SU-DHL-6 (cell line): ENCODE results near the gene GHR.

Experiments
- H2AFZ ChIP-seq: fragments of 200-600 bp; sonication (generic); 2 replicates; pipeline ENCODE4 v1.6.1; 2014; ENCODE audit warnings: low read depth, mild to moderate bottlenecking, moderate library complexity, mixed read lengths, antibody characterized with exemption, low read length; ENCODE audit not compliant: severe bottlenecking
- H3F3A ChIP-seq: fragments of 200-600 bp; shearing (Covaris generic); 2 replicates; pipeline ENCODE4 v1.6.0; 2016; ENCODE audit warnings: antibody characterized with exemption, mild to moderate bottlenecking; ENCODE audit not compliant: insufficient read depth
- H3K27ac ChIP-seq: fragments of 200-600 bp; sonication (generic); 2 replicates; pipeline ENCODE4 v1.5.1; 2016; ENCODE audit warnings: low read depth, mild to moderate bottlenecking, low read length, moderate library complexity, mixed read lengths
- H3K27me3 ChIP-seq: fragments of 200-600 bp; sonication (generic), shearing (Covaris generic); 2 replicates; pipeline ENCODE4 v1.6.0; 2014; ENCODE audit warnings: mild to moderate bottlenecking, low read length
- H3K36me3 ChIP-seq: fragments of 200-600 bp; sonication (generic); 2 replicates; pipeline ENCODE4 v1.6.1; 2014; ENCODE audit warnings: mild to moderate bottlenecking, low read length, mixed read lengths
- H3K4me2 ChIP-seq: fragments of 300-600, 200-600 bp; shearing (Covaris generic), sonication (generic); 2 replicates; pipeline ENCODE4 v1.6.0; 2014; ENCODE audit warnings: low read length, low read depth, mild to moderate bottlenecking; ENCODE audit not compliant: poor library complexity, severe bottlenecking
- H3K4me3 ChIP-seq: fragments of 200-600 bp; sonication (generic); 2 replicates; pipeline ENCODE4 v1.5.1; 2014; ENCODE audit warnings: antibody characterized with exemption, low read length, mild to moderate bottlenecking, mixed read lengths; ENCODE audit not compliant: insufficient read depth, poor library complexity, severe bottlenecking
- H3K79me2 ChIP-seq: fragments of 200-600 bp; sonication (generic); 2 replicates; pipeline ENCODE4 v1.6.1; 2014; ENCODE audit warnings: mild to moderate bottlenecking, low read length, moderate library complexity; ENCODE audit not compliant: insufficient read depth
- H3K9ac ChIP-seq: fragments of 200-600 bp; sonication (generic); 2 replicates; pipeline ENCODE4 v1.7.0; 2014; ENCODE audit warnings: mild to moderate bottlenecking, low read length
- H3K9me2 ChIP-seq: fragments of 200-600 bp; sonication (generic); replicated peaks from 2 replicates; pipeline ENCODE4 v1.6.1; 2014; ENCODE audit warnings: low read length; ENCODE audit not compliant: insufficient read depth
- H3K9me3 ChIP-seq: fragments of 200-600 bp; sonication (generic); 2 replicates; pipeline ENCODE4 v1.6.1; 2014; ENCODE audit warnings: low read length, mixed read lengths; ENCODE audit not compliant: insufficient read depth
- H4K20me1 ChIP-seq: fragments of 200-600 bp; sonication (generic); 2 replicates; pipeline ENCODE4 v1.6.1; 2014; ENCODE audit warnings: low read depth, mild to moderate bottlenecking, antibody characterized with exemption, low read length, moderate library complexity, mixed read lengths
- EZH2phosphoT487 ChIP-seq: fragments of 200-600 bp; sonication (generic), shearing (Covaris generic); conservative IDR thresholded peaks from 2 replicates; pipeline ENCODE4 v1.6.1; 2018; ENCODE audit warnings: mild to moderate bottlenecking, antibody characterized with exemption, low read length, moderate library complexity, mixed read lengths
- TF ChIP-seq, protein P1 (sequence below): fragments of 200-600 bp; sonication (generic); IDR thresholded peaks from one replicate; pipeline ENCODE4 v1.5.1; 2017; ENCODE audit warnings: antibody characterized with exemption, mild to moderate bottlenecking, low read length, moderate library complexity; ENCODE audit not compliant: insufficient read depth, poor library complexity, severe bottlenecking

GHR gene

DNA sequence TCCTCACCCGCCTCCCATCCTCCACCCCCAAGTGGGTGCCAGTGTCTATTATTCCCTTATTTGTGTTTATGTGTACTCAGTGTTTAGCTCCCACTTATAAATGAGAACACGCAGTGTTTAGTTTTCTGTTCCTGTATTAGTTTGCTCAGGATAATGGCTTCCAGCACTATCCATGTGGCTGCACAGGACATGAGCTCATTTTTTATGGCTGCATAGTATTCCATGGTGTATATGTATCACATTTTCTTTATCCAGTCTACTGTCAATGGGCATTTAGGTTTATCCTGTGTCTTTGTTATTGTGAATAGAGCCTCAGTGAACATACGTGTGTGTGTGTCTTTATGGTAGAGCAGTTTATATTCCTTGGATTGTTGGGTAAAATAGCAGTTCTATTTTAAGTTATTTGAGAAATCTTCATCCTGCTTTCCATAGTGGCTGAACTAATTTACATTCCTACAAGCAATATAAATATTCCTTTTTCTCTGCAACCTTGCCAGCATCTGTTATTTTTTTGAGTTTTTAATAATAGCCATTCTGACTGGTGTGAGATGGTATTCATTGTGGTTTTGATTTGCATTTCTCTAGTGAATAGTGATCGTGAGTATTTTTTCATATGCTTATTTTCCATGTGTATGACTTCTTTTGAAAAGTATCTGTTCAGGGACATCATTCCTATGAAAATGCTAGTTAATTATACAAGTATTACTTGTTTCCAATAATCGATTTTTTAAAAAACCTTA is 169.3 kb downstream of the GHR start:
- Histone ChIP-seq H3K9me3 (no peaks in the 10 kb centered on the region), H3K27ac (no peak overlapping the region), H3K36me3 (no peaks in the 10 kb centered on the region), H3K79me2 (no peaks in the 10 kb centered on the region), H3K4me2 (no peak overlapping the region), H3F3A (no peaks in the 10 kb centered on the region), H2AFZ (no peak overlapping the region), H4K20me1 (no peaks in the 10 kb centered on the region), H3K27me3 (no peaks in the 10 kb centered on the region), H3K9me2 (no peaks in the 10 kb centered on the region), H3K9ac (no peak overlapping the region), H3K4me3 (no peak overlapping the region)
- TF ChIP-seq, protein P1, sequence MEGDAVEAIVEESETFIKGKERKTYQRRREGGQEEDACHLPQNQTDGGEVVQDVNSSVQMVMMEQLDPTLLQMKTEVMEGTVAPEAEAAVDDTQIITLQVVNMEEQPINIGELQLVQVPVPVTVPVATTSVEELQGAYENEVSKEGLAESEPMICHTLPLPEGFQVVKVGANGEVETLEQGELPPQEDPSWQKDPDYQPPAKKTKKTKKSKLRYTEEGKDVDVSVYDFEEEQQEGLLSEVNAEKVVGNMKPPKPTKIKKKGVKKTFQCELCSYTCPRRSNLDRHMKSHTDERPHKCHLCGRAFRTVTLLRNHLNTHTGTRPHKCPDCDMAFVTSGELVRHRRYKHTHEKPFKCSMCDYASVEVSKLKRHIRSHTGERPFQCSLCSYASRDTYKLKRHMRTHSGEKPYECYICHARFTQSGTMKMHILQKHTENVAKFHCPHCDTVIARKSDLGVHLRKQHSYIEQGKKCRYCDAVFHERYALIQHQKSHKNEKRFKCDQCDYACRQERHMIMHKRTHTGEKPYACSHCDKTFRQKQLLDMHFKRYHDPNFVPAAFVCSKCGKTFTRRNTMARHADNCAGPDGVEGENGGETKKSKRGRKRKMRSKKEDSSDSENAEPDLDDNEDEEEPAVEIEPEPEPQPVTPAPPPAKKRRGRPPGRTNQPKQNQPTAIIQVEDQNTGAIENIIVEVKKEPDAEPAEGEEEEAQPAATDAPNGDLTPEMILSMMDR: no peak
- no peak for TF ChIP-seq EZH2phosphoT487

DNA sequence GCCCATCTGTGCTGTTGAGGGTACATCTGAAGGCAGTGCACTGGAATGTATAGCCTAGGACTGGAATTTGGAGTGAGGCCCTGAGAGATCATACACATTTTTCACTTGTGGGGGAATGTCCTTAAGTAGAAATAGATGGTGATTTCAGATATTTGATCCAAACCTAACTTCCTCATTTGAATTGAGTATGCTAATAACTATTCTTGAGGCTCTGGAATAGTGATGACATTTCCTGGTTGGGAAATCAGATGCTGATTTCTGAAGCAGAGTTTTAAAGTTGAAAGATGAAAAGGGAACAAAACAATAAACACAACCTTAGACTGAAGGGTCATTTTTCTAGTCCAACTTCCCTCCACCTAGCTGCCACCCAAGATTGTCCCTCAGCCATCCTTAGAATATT is 170.4 kb downstream of the GHR start:
- no peak overlapping the region for H3K4me2 ChIP-seq
- H4K20me1 ChIP-seq: no peaks in the 10 kb centered on the region
- H3K27me3 ChIP-seq: no peaks in the 10 kb centered on the region
- no peaks in the 10 kb centered on the region for H3K9me3 ChIP-seq
- no peaks in the 10 kb centered on the region for H3K36me3 ChIP-seq
- no peak overlapping the region for H2AFZ ChIP-seq
- H3K4me3 ChIP-seq: no peak overlapping the region
- H3K27ac ChIP-seq: no peak overlapping the region
- no peaks in the 10 kb centered on the region for H3K79me2 ChIP-seq
- no peaks in the 10 kb centered on the region for H3F3A ChIP-seq
- H3K9ac ChIP-seq: no peak overlapping the region
- no peaks in the 10 kb centered on the region for H3K9me2 ChIP-seq
- TF ChIP-seq EZH2phosphoT487: no peak
- TF ChIP-seq, protein P1: no peak

DNA sequence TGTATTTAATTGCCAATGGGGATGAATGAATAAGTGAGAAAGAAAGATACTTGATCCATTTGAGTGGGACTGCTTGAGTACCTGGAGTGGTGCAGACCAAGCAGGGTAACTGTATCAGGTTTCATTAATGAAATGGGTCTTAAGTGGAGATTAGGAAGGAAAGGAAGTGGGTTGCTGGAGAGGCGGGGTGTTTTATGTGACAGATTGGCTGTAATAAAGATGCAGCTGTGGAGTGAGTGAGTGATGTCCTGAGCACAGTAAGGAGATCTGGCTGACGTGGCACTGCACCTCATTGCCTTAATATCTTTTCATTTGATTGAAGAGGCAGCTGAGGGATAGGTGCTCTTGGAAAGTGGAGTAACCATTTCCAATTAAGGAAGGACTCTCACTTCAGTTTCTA is 172.4 kb downstream of the GHR start:
- Histone ChIP-seq H3K9ac (no peak overlapping the region), H3K4me2 (no peak overlapping the region), H3K27ac (no peak overlapping the region), H3K9me2 (no peaks in the 10 kb centered on the region), H3K9me3 (no peaks in the 10 kb centered on the region), H3K79me2 (no peaks in the 10 kb centered on the region), H2AFZ (no peak overlapping the region), H3K36me3 (no peaks in the 10 kb centered on the region), H3K27me3 (no peaks in the 10 kb centered on the region), H3K4me3 (no peak overlapping the region), H4K20me1 (no peaks in the 10 kb centered on the region), H3F3A (no peaks in the 10 kb centered on the region)
- TF ChIP-seq, protein P1: no peak
- TF ChIP-seq EZH2phosphoT487: no peak
